ENCODE data around the gene TP53BP1. TPM values are rescaled to one million over a fixed set of nuclear protein-coding genes. Genes with fewer than 3 reads are reported as not detected.

TP53BP1 gene
- total RNA-seq, 4 donors from 2014 or later, result 11.9 to 27.6 (median 20.6) TPM

GRCh38 chr15:43370310-43370974 is 122.5 kb downstream of the TP53BP1 start:
- H3K27me3 ChIP-seq, result no peaks in the 10 kb centered on the region
- DNase-seq, result no peak
- WGBS, 2 donors, result 0 to 4% methylated on average over 5 to 26 of the region's 45 CpGs
- peaks cover 15 to 46% (median 21%) of the 10 kb centered on the region in 3 donors for H3K4me1 ChIP-seq
- no peak for TF ChIP-seq POLR2A (IDR thresholded peaks at IDR 0.05)
- no peak for TF ChIP-seq CTCF (IDR thresholded peaks at IDR 0.05)
- intact Hi-C loops (cut with DNase I), result no loop called here
- H3K27ac ChIP-seq, result peak overlapping the region; percentile 78 to 90 (median 83)
- peaks cover 0 to 28% (median 9%) of the 10 kb centered on the region in 3 donors for H3K36me3 ChIP-seq
- H3K9me3 ChIP-seq, result peaks cover 0 to 6% (median 0%) of the 10 kb centered on the region in 3 donors
- H3K4me3 ChIP-seq, result peak overlapping the region; percentile 79 to 95 (median 89)

GRCh38 chr15:43361313-43361903 is 131.5 kb downstream of the TP53BP1 start:
- H3K27ac ChIP-seq, result no peak overlapping the region
- 95 to 97% methylated on average over 7 of the region's 7 CpGs for WGBS, 2 donors
- no peaks in the 10 kb centered on the region for H3K4me1 ChIP-seq
- DNase-seq, result no peak
- TF ChIP-seq CTCF (IDR thresholded peaks at IDR 0.05), result no peak
- no peak for TF ChIP-seq POLR2A (IDR thresholded peaks at IDR 0.05)
- peak overlapping the region in 1 of 4 donors; percentile 26 for H3K4me3 ChIP-seq
- H3K27me3 ChIP-seq, result no peaks in the 10 kb centered on the region
- peaks cover 13 to 92% (median 43%) of the 10 kb centered on the region in 3 donors for H3K36me3 ChIP-seq
- H3K9me3 ChIP-seq, result peaks cover 6 to 63% (median 40%) of the 10 kb centered on the region in 3 donors
- intact Hi-C loops (cut with DNase I), result no loop called here

- Histone ChIP-seq H3K4me3 (peak overlapping the region in 1 of 4 donors; percentile 26), H3K27ac (no peak overlapping the region), H3K36me3 (peaks cover 13 to 86% (median 37%) of the 10 kb centered on the region in 3 donors), H3K27me3 (no peaks in the 10 kb centered on the region), H3K4me1 (no peaks in the 10 kb centered on the region), H3K9me3 (peaks cover 6 to 59% (median 40%) of the 10 kb centered on the region in 3 donors)
- TF ChIP-seq CTCF (IDR thresholded peaks at IDR 0.05), result no peak
- 96 to 100% methylated on average over 4 of the region's 4 CpGs for WGBS, 2 donors
- DNase-seq, result no peak
- intact Hi-C loops (cut with DNase I), result no loop called here
Measured at GRCh38 chr15:43360821-43361220, 132.1 kb downstream of the TP53BP1 start.

Other genes starting within 250 kb of the TP53BP1 start
- gene TGM5, start 226.2 kb downstream of the TP53BP1 start, total RNA-seq, result 10 to 100 TPM in 3 of 4 donors, 1 to 10 TPM in 1; 6.7 to 36.1 (median 15.6) TPM
- under 1 TPM in 1 of 4 donors, not detected in 3; 0.97 TPM for gene TGM7, start 190.9 kb downstream of the TP53BP1 start, total RNA-seq
- 1 to 10 TPM; 5.2 to 8.1 (median 6.7) TPM for gene LCMT2, start 162.6 kb downstream of the TP53BP1 start, total RNA-seq
- gene ZSCAN29, start 122.1 kb downstream of the TP53BP1 start, total RNA-seq, result 10 to 100 TPM; 11.1 to 30.4 (median 19.1) TPM
- gene TUBGCP4, start 122.1 kb downstream of the TP53BP1 start, total RNA-seq, result 10 to 100 TPM; 12.7 to 21.2 (median 20.8) TPM
- gene MAP1A, start 24.5 kb upstream of the TP53BP1 start, total RNA-seq, result 1 to 10 TPM in 2 of 4 donors, under 1 TPM in 2; 0.53 to 5.9 (median 2.3) TPM
- 10 to 100 TPM; 21.4 to 33.0 (median 26.7) TPM for gene PPIP5K1, start 97.1 kb upstream of the TP53BP1 start, total RNA-seq
- 100 to 1,000 TPM in 2 of 4 donors, 10 to 100 TPM in 2; 60.7 to 159 (median 87.4) TPM for gene CKMT1B, start 100.9 kb upstream of the TP53BP1 start, total RNA-seq
- 1 to 10 TPM in 1 of 4 donors, under 1 TPM in 1, not detected in 2; 0.03 to 1.1 TPM for gene STRC, start 125.6 kb upstream of the TP53BP1 start, total RNA-seq
- gene CATSPER2, start 155.7 kb upstream of the TP53BP1 start, total RNA-seq, result 1 to 10 TPM in 3 of 4 donors, not detected in 1; 2.4 to 3.8 (median 2.7) TPM
- 100 to 1,000 TPM in 2 of 4 donors, 10 to 100 TPM in 2; 53.1 to 128 (median 93.6) TPM for gene CKMT1A, start 200.7 kb upstream of the TP53BP1 start, total RNA-seq

Data from esophagus squamous epithelium (tissue), 5 donors.